ENCODE data around the gene POLR3H.

The POLR3H gene

DNA sequence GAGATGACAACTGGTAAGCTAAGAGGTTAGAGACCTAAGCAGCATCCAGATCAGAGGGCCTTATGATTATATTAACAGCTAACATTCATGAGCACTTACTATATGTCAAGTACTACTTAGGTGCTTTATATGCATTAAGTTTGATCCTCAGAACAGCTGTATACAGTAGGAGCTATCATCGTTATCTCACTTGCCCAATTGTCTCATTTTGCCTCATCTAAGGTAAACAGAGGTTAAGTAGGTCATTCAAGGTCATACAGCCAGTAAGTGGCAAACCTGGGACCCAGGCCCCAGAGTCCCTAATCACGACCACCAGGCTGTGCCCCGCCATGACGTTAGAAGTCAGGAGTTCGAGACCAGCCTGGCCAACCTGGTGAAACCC lies 4.6 kb upstream of the POLR3H start:
- H3K4me3 ChIP-seq (replicated peaks; ENCODE audit: low read depth, low read length), result no peak overlapping the region
- DNase-seq (ENCODE audit: extremely low read depth, low read depth), result no peak
- TF ChIP-seq, protein P1, sequence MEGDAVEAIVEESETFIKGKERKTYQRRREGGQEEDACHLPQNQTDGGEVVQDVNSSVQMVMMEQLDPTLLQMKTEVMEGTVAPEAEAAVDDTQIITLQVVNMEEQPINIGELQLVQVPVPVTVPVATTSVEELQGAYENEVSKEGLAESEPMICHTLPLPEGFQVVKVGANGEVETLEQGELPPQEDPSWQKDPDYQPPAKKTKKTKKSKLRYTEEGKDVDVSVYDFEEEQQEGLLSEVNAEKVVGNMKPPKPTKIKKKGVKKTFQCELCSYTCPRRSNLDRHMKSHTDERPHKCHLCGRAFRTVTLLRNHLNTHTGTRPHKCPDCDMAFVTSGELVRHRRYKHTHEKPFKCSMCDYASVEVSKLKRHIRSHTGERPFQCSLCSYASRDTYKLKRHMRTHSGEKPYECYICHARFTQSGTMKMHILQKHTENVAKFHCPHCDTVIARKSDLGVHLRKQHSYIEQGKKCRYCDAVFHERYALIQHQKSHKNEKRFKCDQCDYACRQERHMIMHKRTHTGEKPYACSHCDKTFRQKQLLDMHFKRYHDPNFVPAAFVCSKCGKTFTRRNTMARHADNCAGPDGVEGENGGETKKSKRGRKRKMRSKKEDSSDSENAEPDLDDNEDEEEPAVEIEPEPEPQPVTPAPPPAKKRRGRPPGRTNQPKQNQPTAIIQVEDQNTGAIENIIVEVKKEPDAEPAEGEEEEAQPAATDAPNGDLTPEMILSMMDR (IDR thresholded peaks at IDR 0.05; ENCODE audit: low read depth, low read length, missing control alignments), result no peak

DNA sequence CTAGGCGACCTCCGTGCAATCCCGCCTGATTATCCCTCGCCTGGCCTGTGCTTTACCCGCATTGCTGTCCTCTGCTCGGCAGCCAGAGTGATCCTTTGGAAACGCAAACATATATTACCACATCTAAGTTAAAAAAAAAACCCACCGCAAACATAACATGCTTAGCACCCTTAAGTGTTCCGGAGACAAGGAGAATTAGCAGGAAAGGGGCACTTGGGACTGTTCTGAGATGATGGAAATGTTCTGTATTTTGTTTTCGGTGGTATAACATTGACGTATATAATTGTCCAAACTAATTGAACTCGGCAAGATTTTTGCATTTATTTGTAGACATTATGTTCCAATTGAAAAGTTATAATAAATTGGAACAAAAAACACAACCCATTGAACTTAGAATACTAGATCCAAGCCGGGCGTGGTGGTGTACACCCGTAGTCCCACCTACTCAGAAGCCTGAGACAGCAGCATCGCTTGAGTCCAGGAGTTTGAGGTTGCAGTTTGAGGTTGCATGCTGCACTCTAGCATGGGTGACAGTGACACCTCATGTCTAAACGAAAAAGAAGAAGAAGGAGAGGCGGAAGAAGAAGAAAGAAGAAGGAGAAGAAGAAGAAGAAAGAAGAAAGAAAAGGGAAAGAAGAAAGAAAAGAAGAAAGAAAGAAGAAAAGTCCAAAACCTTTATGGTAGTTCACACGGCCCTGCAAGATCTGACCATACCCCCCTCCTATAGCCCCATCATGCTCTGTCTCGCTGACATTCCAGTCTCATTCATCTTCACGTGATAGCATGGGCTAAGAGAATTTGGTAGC lies 604 bp upstream of the POLR3H start:
- peak overlapping the region; percentile 98 for H3K4me3 ChIP-seq (replicated peaks; ENCODE audit: low read depth, low read length)
- TF ChIP-seq, protein P1 (IDR thresholded peaks at IDR 0.05; ENCODE audit: low read depth, low read length, missing control alignments), result no peak
- DNase-seq (ENCODE audit: extremely low read depth, low read depth), result no peak

DNA sequence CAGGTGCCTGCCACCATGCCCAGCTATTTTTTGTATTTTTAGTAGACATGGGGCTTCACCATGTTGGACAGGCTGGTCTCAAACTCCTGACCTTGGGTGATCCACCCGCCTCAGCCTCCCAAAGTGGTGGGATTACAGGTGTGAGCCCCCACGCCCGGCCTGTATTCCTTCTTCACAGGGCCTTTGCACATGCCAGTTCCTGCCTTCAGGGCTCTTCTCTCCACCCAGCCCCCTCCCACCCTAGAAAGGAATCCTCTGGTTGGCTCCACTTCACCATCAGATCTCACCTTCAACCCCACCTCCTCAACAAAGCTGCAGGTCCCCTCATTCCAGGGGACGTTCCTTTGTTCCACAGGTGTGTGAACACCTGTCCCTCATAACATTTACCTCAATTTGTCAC lies 2.0 kb downstream of the POLR3H start:
- peak overlapping the region; percentile 98 for H3K4me3 ChIP-seq (replicated peaks; ENCODE audit: low read depth, low read length)
- TF ChIP-seq, protein P1 (IDR thresholded peaks at IDR 0.05; ENCODE audit: low read depth, low read length, missing control alignments), result no peak
- no peak for DNase-seq (ENCODE audit: extremely low read depth, low read depth)

DNA sequence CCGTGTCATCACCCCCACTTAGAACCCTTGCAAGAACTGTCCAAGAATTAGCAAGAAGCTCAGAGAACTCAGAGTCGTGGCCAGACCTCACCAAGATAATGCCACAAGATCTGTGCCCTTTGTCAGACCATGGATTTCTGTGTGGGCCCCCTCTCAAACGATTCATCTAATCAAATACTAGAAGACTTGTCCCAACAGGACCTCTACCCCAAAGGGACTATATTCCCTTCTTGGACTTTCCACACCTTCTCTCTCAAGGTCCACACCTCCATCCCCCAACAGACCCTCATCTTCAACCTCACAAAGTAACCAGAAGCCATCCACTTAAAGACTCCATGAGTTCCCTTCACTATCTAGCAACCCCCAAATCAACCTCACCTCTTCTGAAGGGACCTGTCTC lies 2.8 kb downstream of the POLR3H start:
- DNase-seq (ENCODE audit: extremely low read depth, low read depth), result no peak
- TF ChIP-seq, protein P1 (IDR thresholded peaks at IDR 0.05; ENCODE audit: low read depth, low read length, missing control alignments), result no peak
- H3K4me3 ChIP-seq (replicated peaks; ENCODE audit: low read depth, low read length), result peak overlapping the region; percentile 98

DNA sequence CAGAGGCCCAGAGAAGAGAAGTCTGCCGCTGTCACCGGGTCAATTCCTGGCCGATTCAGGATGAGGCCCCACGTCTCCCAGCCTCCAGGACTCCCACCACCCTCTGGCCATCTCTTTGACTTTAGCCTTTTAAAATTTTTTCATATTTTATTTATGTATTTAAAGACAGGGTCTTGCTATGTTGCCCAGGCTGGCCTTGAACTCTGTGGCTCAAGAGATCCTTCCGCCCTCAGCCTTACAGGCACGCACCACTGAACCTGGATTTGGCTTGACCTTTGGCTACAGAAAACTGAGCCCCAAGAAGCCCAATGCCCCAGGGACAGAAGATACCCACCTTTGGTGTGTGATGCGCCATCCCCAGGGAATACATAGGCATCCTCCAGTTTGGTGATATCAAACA lies 3.9 kb downstream of the POLR3H start:
- H3K4me3 ChIP-seq (replicated peaks; ENCODE audit: low read depth, low read length), result no peak overlapping the region
- TF ChIP-seq, protein P1 (IDR thresholded peaks at IDR 0.05; ENCODE audit: low read depth, low read length, missing control alignments), result no peak
- DNase-seq (ENCODE audit: extremely low read depth, low read depth), result no peak

DNA sequence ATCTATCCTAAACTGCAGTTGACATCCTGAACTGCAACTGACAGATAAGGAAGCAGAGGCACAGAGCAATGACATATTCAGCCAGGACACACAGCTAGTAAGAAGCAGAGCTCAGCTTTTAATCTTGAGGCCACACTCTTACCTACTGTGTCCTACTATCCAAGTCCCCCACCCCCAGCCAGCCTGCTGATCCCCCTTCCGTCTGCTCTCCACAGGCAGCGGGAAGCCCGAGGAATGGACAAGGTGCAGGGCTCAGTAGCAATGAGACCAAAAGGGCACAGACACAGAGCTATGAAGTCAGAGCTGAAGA lies 4.3 kb downstream of the POLR3H start:
- H3K4me3 ChIP-seq (replicated peaks; ENCODE audit: low read depth, low read length), result no peak overlapping the region
- DNase-seq (ENCODE audit: extremely low read depth, low read depth), result no peak
- TF ChIP-seq, protein P1 (IDR thresholded peaks at IDR 0.05; ENCODE audit: low read depth, low read length, missing control alignments), result no peak
